DMS 273 treated with DMSO at 0.1 percent for 48 hours (cell line): ENCODE data around the gene KREMEN2.
"Not testable (repeated sequence)": the region's sequence is repeated elsewhere in the genome, so short reads cannot be mapped to it uniquely, and the experiment has no call there.

Experiments
- DNase-seq: peaks from one replicate; lab custom pipeline; 2025; lab: John Stamatoyannopoulos, UW

KREMEN2 gene

GRCh38 chr16:2963723-2964474, at the start of gene KREMEN2:
Gene KREMEN2, plus strand, starts transcription at chr16:2964275. Its CDS starts 246 bp downstream, at chr16:2964521.
- DNase-seq: peak; percentile 60

GRCh38 chr16:2915196-2915929, 48.7 kb upstream of the KREMEN2 start:
- DNase-seq: no peak

- DNase-seq: no peak
Observed at GRCh38 chr16:2919511-2920255, 44.4 kb upstream of the KREMEN2 start.

- no peak for DNase-seq
Observed at GRCh38 chr16:2923481-2923880, 40.6 kb upstream of the KREMEN2 start.

- no peak for DNase-seq
Observed at GRCh38 chr16:2924901-2925755, 38.9 kb upstream of the KREMEN2 start.

GRCh38 chr16:2925951-2926649, 38.0 kb upstream of the KREMEN2 start:
- DNase-seq: no peak

- DNase-seq: no peak
Observed at GRCh38 chr16:2926650-2926999, 37.5 kb upstream of the KREMEN2 start.

GRCh38 chr16:2927010-2927646, 36.9 kb upstream of the KREMEN2 start:
- DNase-seq: peak; percentile 59

- DNase-seq: not testable (repeated sequence)
Observed at GRCh38 chr16:2928151-2928550, 35.9 kb upstream of the KREMEN2 start.

- DNase-seq: no peak
Observed at GRCh38 chr16:2928796-2929195, 35.3 kb upstream of the KREMEN2 start.

GRCh38 chr16:2929693-2930092, 34.4 kb upstream of the KREMEN2 start:
- DNase-seq: no peak

GRCh38 chr16:2930236-2930635, 33.8 kb upstream of the KREMEN2 start:
- DNase-seq: no peak

- DNase-seq: not testable (repeated sequence)
Observed at GRCh38 chr16:2931231-2931914, 32.7 kb upstream of the KREMEN2 start.

GRCh38 chr16:2933136-2933535, 30.9 kb upstream of the KREMEN2 start:
- DNase-seq: no peak

- DNase-seq: no peak
Observed at GRCh38 chr16:2933701-2934100, 30.4 kb upstream of the KREMEN2 start.

GRCh38 chr16:2934450-2934849, 29.6 kb upstream of the KREMEN2 start:
- DNase-seq: no peak

- no peak for DNase-seq
Observed at GRCh38 chr16:2936436-2937011, 27.6 kb upstream of the KREMEN2 start.

GRCh38 chr16:2937170-2937569, 26.9 kb upstream of the KREMEN2 start:
- DNase-seq: no peak

GRCh38 chr16:2938206-2938605, 25.9 kb upstream of the KREMEN2 start:
- DNase-seq: no peak

- no peak for DNase-seq
Observed at GRCh38 chr16:2939968-2940367, 24.1 kb upstream of the KREMEN2 start.
